WTC11 (cell line): ENCODE results near the gene SOWAHA. TPM values are rescaled to one million over a fixed set of nuclear protein-coding genes. Genes with fewer than 3 reads are reported as not detected.
A peak's percentile ranks its signal among the peaks of the same experiment; 100 is the strongest.

ENCODE experiments used
- ATAC-seq: fragments of 200-7000 bp; cut with Tn5 transposase; 2 replicates; pipeline ENCODE4 v1.10.0; 2021; ENCODE audit warnings: mild to moderate bottlenecking, moderate library complexity
- CTCF ChIA-PET: fragments of 300-600 bp; sonication (Branson Sonifier 250); formaldehyde crosslinking; loops from one replicate; lab custom pipeline; 2021; ENCODE audit warnings: antibody characterized with exemption; lab: Charles Lee
- POLR2A ChIA-PET: fragments of 350-600 bp; sonication (Branson Sonifier 250); formaldehyde crosslinking; loops from one replicate; lab custom pipeline; 2021; ENCODE audit warnings: antibody characterized with exemption; lab: Charles Lee
- DNase-seq: peaks from one replicate; pipeline ENCODE4 v3.0.0; 2021; ENCODE audit warnings: low spot score
- H3K27ac Mint-ChIP-seq: 2 replicates; pipeline ENCODE4 v1.8.0; 2021; ENCODE audit warnings: mixed read lengths
- H3K27me3 Mint-ChIP-seq: 2 replicates; pipeline ENCODE4 v1.8.0; 2021; ENCODE audit warnings: low read depth, mild to moderate bottlenecking, moderate library complexity, mixed read lengths
- H3K36me3 Mint-ChIP-seq: 2 replicates; pipeline ENCODE4 v1.8.0; 2021; ENCODE audit warnings: mixed read lengths
- H3K4me1 Mint-ChIP-seq: 2 replicates; pipeline ENCODE4 v1.8.0; 2022; ENCODE audit warnings: mixed read lengths
- H3K4me3 Mint-ChIP-seq: 2 replicates; pipeline ENCODE4 v1.8.0; 2021; ENCODE audit warnings: mild to moderate bottlenecking, moderate library complexity, mixed read lengths
- H3K9me3 Mint-ChIP-seq: 2 replicates; pipeline ENCODE4 v1.8.0; 2021; ENCODE audit warnings: mixed read lengths
- E2F1 ChIP-seq: sonication (generic); formaldehyde crosslinking; IDR thresholded peaks from 2 replicates; pipeline ENCODE4 v1.8.0; 2022; ENCODE audit warnings: mild to moderate bottlenecking, missing genetic modification reagents
- EMX1 ChIP-seq: fragments of 250-450 bp; sonication (Bioruptor Pico); IDR thresholded peaks from 2 replicates; pipeline ENCODE4 v1.8.0; 2021; ENCODE audit warnings: mild to moderate bottlenecking
- ETV6 ChIP-seq: sonication (generic); formaldehyde crosslinking; IDR thresholded peaks from 2 replicates; pipeline ENCODE4 v1.8.1; 2022; ENCODE audit warnings: mild to moderate bottlenecking, missing genetic modification reagents
- FOXK1 ChIP-seq: sonication (generic); formaldehyde crosslinking; IDR thresholded peaks from 2 replicates; pipeline ENCODE4 v1.8.0; 2022; ENCODE audit warnings: mild to moderate bottlenecking, moderate library complexity, missing genetic modification reagents
- IRF1 ChIP-seq: sonication (generic); formaldehyde crosslinking; IDR thresholded peaks from 2 replicates; pipeline ENCODE4 v1.8.0; 2023; ENCODE audit warnings: missing genetic modification reagents
- JUN ChIP-seq: sonication (generic); formaldehyde crosslinking; IDR thresholded peaks from 2 replicates; pipeline ENCODE4 v1.8.0; 2023; ENCODE audit warnings: mild to moderate bottlenecking, missing genetic modification reagents
- MLX ChIP-seq: sonication (generic); formaldehyde crosslinking; IDR thresholded peaks from 2 replicates; pipeline ENCODE4 v1.8.1; 2023; ENCODE audit warnings: mild to moderate bottlenecking, missing genetic modification reagents, moderate library complexity
- NR1H2 ChIP-seq: sonication (generic); formaldehyde crosslinking; IDR thresholded peaks from 2 replicates; pipeline ENCODE4 v1.9.0; 2021; ENCODE audit warnings: mild to moderate bottlenecking, moderate library complexity, missing genetic modification reagents
- PRDM15 ChIP-seq: sonication (generic); formaldehyde crosslinking; IDR thresholded peaks from 2 replicates; pipeline ENCODE4 v1.8.0; 2022; ENCODE audit warnings: missing genetic modification reagents
- TEAD4 ChIP-seq: sonication (generic); formaldehyde crosslinking; IDR thresholded peaks from 2 replicates; pipeline ENCODE4 v1.8.0; 2022; ENCODE audit warnings: mild to moderate bottlenecking, missing genetic modification reagents
- USF1 ChIP-seq: sonication (generic); formaldehyde crosslinking; IDR thresholded peaks from 2 replicates; pipeline ENCODE4 v1.8.0; 2022; ENCODE audit warnings: mild to moderate bottlenecking, missing genetic modification reagents
- ZBTB43 ChIP-seq: sonication (generic); formaldehyde crosslinking; IDR thresholded peaks from 2 replicates; pipeline ENCODE4 v1.8.1; 2023; ENCODE audit warnings: mild to moderate bottlenecking, missing genetic modification reagents
- ZNF121 ChIP-seq: sonication (generic); formaldehyde crosslinking; IDR thresholded peaks from 2 replicates; pipeline ENCODE4 v1.8.0; 2023; ENCODE audit warnings: missing genetic modification reagents
- ZNF263 ChIP-seq: sonication (generic); formaldehyde crosslinking; IDR thresholded peaks from 2 replicates; pipeline ENCODE4 v1.8.1; 2022; ENCODE audit warnings: low read depth, mild to moderate bottlenecking, moderate library complexity, missing genetic modification reagents
- ZNF281 ChIP-seq: sonication (generic); formaldehyde crosslinking; IDR thresholded peaks from 2 replicates; pipeline ENCODE4 v1.8.0; 2023; ENCODE audit warnings: mild to moderate bottlenecking, missing genetic modification reagents
- total RNA-seq: library from RNA; stranded (reverse); gene quantifications from 3 replicates; pipeline ENCODE4 v1.2.3, GENCODE V29; 2021

Gene SOWAHA
- total RNA-seq, 1 experiment from 2014 or later, result 0.11 TPM

GRCh38 chr5:132773601-132774355 is 39.3 kb upstream of the SOWAHA start (continued):
- TF ChIP-seq MLX (CRISPR knock-in tag) (no peak), ZBTB43 (no peak)

- ChIA-PET POLR2A (interaction anchor here (0.6 kb wide), 1 partner anchor 39 kb away, joined by 4 read pairs; the partner anchor contains the start of gene SOWAHA), CTCF (interaction anchor here (2.3 to 4.5 kb wide), 2 partner anchors 33 to 45 kb away, joined by 7 to 25 read pairs; no protein-coding TSS in a partner anchor)
- H3K27ac Mint-ChIP-seq, result no peak overlapping the region
- no peaks in the 10 kb centered on the region for H3K9me3 Mint-ChIP-seq
- DNase-seq (no peak), ATAC-seq (no peak)
- no peak overlapping the region for H3K4me3 Mint-ChIP-seq
- TF ChIP-seq NR1H2 (no peak), EMX1 (CRISPR knock-in tag) (no peak), ZNF281 (CRISPR knock-in tag) (no peak), TEAD4 (CRISPR knock-in tag) (no peak), IRF1 (CRISPR knock-in tag) (no peak)
- H3K36me3 Mint-ChIP-seq, result no peaks in the 10 kb centered on the region
- peaks cover 39% of the 10 kb centered on the region for H3K4me1 Mint-ChIP-seq
- H3K27me3 Mint-ChIP-seq, result peaks cover 34% of the 10 kb centered on the region
Measured at GRCh38 chr5:132774406-132774805, 38.7 kb upstream of the SOWAHA start.

- Mint-ChIP-seq H3K9me3 (no peaks in the 10 kb centered on the region), H3K4me3 (no peak overlapping the region), H3K36me3 (no peaks in the 10 kb centered on the region), H3K4me1 (peaks cover 39% of the 10 kb centered on the region)
- CTCF ChIA-PET, result interaction anchor here (2.4 to 4.5 kb wide), 2 partner anchors 32 to 45 kb away, joined by 11 to 25 read pairs; no protein-coding TSS in a partner anchor
- POLR2A ChIA-PET, result interaction anchor here (0.6 kb wide), 1 partner anchor 38 kb away, joined by 4 read pairs; the partner anchor contains the start of gene SOWAHA
- no peak for TF ChIP-seq JUN
- TF ChIP-seq, all 79 proteins: peak for 0
- Mint-ChIP-seq H3K27me3 (peaks cover 39% of the 10 kb centered on the region), H3K27ac (no peak overlapping the region; the same call in 1 of the 2 replicates)
- DNase-seq (no peak), ATAC-seq (no peak)
Measured at GRCh38 chr5:132774896-132775295, 38.2 kb upstream of the SOWAHA start.

GRCh38 chr5:132775476-132775961 is 37.6 kb upstream of the SOWAHA start:
- no peak overlapping the region for H3K27ac Mint-ChIP-seq
- ATAC-seq (no peak), DNase-seq (no peak)
- H3K27me3 Mint-ChIP-seq, result peaks cover 41% of the 10 kb centered on the region
- H3K9me3 Mint-ChIP-seq, result no peaks in the 10 kb centered on the region
- no peaks in the 10 kb centered on the region for H3K36me3 Mint-ChIP-seq
- peak overlapping the region; percentile 67; the same call in 1 of the 2 replicates for H3K4me3 Mint-ChIP-seq
- H3K4me1 Mint-ChIP-seq, result peaks cover 39% of the 10 kb centered on the region
- POLR2A ChIA-PET, result no interaction called here
- CTCF ChIA-PET, result interaction anchor here (1.1 to 4.5 kb wide), 5 partner anchors 20 to 47 kb away, joined by 5 to 26 read pairs (median 11); partner anchors contain the start of gene CCNI2
- TF ChIP-seq FOXK1 (CRISPR knock-in tag) (no peak), EMX1 (CRISPR knock-in tag) (no peak), ZNF263 (CRISPR knock-in tag) (no peak), ETV6 (no peak), NR1H2 (no peak), PRDM15 (CRISPR knock-in tag) (no peak), ZNF121 (no peak), USF1 (CRISPR knock-in tag) (no peak), E2F1 (CRISPR knock-in tag) (no peak)
